Measurements from ENCODE around the gene NRBF2. TPM values are rescaled to one million over a fixed set of nuclear protein-coding genes. Genes with fewer than 3 reads are reported as not detected.

NRBF2 gene

Small RNAs within 50 kb of the gene (small RNA-seq; reads per million reads assigned to genes)
- not detected for gene RNU6-543P (ENCODE audit: insufficient read depth)

Measured in neuronal stem cell (in vitro differentiated cells).